HEK293 (cell line): ENCODE measurements around the gene STIP1.

Experiments
- GLI4 ChIP-seq: fragments of 450-650 bp; formaldehyde crosslinking; IDR thresholded peaks from 2 replicates; pipeline ENCODE4 v1.5.1; 2016; ENCODE audit warnings: missing biosample characterization, missing genetic modification characterization
- GLIS1 ChIP-seq: fragments of 450-650 bp; formaldehyde crosslinking; IDR thresholded peaks from 2 replicates; pipeline ENCODE4 v1.5.1; 2016; ENCODE audit warnings: missing biosample characterization, missing genetic modification characterization
- GLIS2 ChIP-seq: fragments of 450-650 bp; formaldehyde crosslinking; IDR thresholded peaks from 2 replicates; pipeline ENCODE4 v1.5.1; 2016; ENCODE audit warnings: missing biosample characterization, missing genetic modification characterization
- KLF1 ChIP-seq: fragments of 450-650 bp; formaldehyde crosslinking; IDR thresholded peaks from 2 replicates; pipeline ENCODE4 v1.5.1; 2016; ENCODE audit warnings: missing biosample characterization, missing genetic modification characterization
- KLF9 ChIP-seq: fragments of 450-650 bp; formaldehyde crosslinking; IDR thresholded peaks from 2 replicates; pipeline ENCODE4 v1.5.1; 2016; ENCODE audit warnings: missing biosample characterization, missing genetic modification characterization, low read depth
- SP3 ChIP-seq: fragments of 450-650 bp; formaldehyde crosslinking; IDR thresholded peaks from 2 replicates; pipeline ENCODE4 v1.5.1; 2016; ENCODE audit warnings: missing biosample characterization, missing genetic modification characterization
- ZBTB21 ChIP-seq: fragments of 450-650 bp; formaldehyde crosslinking; IDR thresholded peaks from 2 replicates; pipeline ENCODE4 v1.5.1; 2017; ENCODE audit warnings: missing biosample characterization, missing genetic modification characterization
- ZBTB48 ChIP-seq: fragments of 450-650 bp; formaldehyde crosslinking; IDR thresholded peaks from 2 replicates; pipeline ENCODE4 v1.5.1; 2016; ENCODE audit warnings: missing biosample characterization, missing genetic modification characterization
- ZBTB8A ChIP-seq: fragments of 450-650 bp; formaldehyde crosslinking; IDR thresholded peaks from 2 replicates; pipeline ENCODE4 v1.5.1; 2016; ENCODE audit warnings: missing biosample characterization, missing genetic modification characterization
- ZFP37 ChIP-seq: fragments of 450-650 bp; formaldehyde crosslinking; IDR thresholded peaks from 2 replicates; pipeline ENCODE4 v1.5.1; 2016; ENCODE audit warnings: missing biosample characterization, missing genetic modification characterization
- ZNF24 ChIP-seq: fragments of 450-650 bp; formaldehyde crosslinking; IDR thresholded peaks from 2 replicates; pipeline ENCODE4 v1.5.1; 2016; ENCODE audit warnings: missing biosample characterization, missing genetic modification characterization
- ZNF335 ChIP-seq: fragments of 450-650 bp; formaldehyde crosslinking; conservative IDR thresholded peaks from 2 replicates; pipeline ENCODE4 v1.5.1; 2016; ENCODE audit warnings: missing biosample characterization, missing genetic modification characterization
- ZNF600 ChIP-seq: fragments of 450-650 bp; formaldehyde crosslinking; IDR thresholded peaks from 2 replicates; pipeline ENCODE4 v1.5.1; 2016; ENCODE audit warnings: missing biosample characterization, missing genetic modification characterization
- ZSCAN16 ChIP-seq: fragments of 450-650 bp; formaldehyde crosslinking; IDR thresholded peaks from 2 replicates; pipeline ENCODE4 v1.5.1; 2016; ENCODE audit warnings: missing biosample characterization, missing genetic modification characterization
- ZSCAN23 ChIP-seq: fragments of 450-650 bp; formaldehyde crosslinking; IDR thresholded peaks from 2 replicates; pipeline ENCODE4 v1.5.1; 2016; ENCODE audit warnings: missing biosample characterization, missing genetic modification characterization
- TF ChIP-seq, protein P1 (sequence below): fragments of 450-650 bp; formaldehyde crosslinking; conservative IDR thresholded peaks from 2 replicates; pipeline ENCODE4 v1.5.1; 2016; ENCODE audit warnings: low read depth, missing biosample characterization, missing genetic modification characterization
- TF ChIP-seq, protein P2 (sequence below): fragments of 450-650 bp; formaldehyde crosslinking; optimal IDR thresholded peaks from 2 replicates; pipeline ENCODE3; 2016; ENCODE audit warnings: missing biosample characterization, mild to moderate bottlenecking, missing genetic modification characterization
- TF ChIP-seq, protein P3 (sequence below): fragments of 450-650 bp; formaldehyde crosslinking; IDR thresholded peaks from 2 replicates; pipeline ENCODE4 v1.5.1; 2016; ENCODE audit warnings: missing biosample characterization, missing genetic modification characterization
- TF ChIP-seq, protein P4 (sequence below): fragments of 450-650 bp; formaldehyde crosslinking; IDR thresholded peaks from 2 replicates; pipeline ENCODE4 v1.5.1; 2016; ENCODE audit warnings: missing biosample characterization, missing genetic modification characterization
- TF ChIP-seq, protein P5 (sequence below): fragments of 450-650 bp; formaldehyde crosslinking; IDR thresholded peaks from 2 replicates; pipeline ENCODE4 v1.5.1; 2016; ENCODE audit warnings: missing biosample characterization, missing genetic modification characterization
- TF ChIP-seq, protein P6 (sequence below): fragments of 450-650 bp; formaldehyde crosslinking; IDR thresholded peaks from 2 replicates; pipeline ENCODE4 v1.5.1; 2017; ENCODE audit warnings: missing biosample characterization, mild to moderate bottlenecking, missing genetic modification characterization, moderate library complexity
- TF ChIP-seq, protein P7 (sequence below): fragments of 450-650 bp; formaldehyde crosslinking; IDR thresholded peaks from 2 replicates; pipeline ENCODE4 v1.5.1; 2016; ENCODE audit warnings: missing biosample characterization, missing genetic modification characterization

STIP1 gene

DNA sequence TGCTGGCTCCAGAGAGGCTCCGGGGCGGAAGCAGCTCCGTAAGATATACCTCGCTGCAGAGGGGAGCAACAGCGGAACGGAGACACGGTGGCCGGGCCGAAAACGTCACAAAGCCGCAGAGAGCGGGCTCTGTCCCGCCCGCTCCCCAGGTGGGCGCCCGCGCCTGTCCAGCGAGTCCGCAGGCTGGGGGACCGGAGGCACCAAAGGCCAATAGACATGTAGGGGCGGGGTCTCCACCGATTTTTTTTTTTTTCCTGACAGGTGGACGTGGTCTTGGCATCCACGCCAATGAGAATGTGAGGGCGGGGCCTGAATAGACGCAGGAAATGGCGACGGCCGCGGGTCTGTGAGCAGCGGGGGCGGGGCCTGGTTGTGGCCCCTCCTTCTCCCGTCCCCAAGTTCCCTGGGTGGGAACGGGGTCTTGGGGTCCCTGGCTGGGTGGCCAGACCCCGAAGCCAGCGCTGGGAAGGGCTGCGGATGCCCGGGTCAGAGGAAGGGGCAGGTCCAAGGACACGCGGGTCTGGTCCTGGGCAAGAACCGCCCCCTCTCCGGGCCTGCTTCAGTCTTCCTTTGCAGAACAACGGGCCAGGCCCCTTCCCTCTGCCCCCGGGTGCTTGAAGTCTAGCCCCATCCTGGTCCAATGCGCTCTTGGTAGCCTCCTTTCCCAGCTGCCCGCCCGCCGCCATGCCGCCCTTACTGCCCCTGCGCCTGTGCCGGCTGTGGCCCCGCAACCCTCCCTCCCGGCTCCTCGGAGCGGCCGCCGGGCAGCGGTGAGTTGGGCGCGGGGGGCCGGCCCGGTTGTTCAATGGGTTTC is 44.4 kb downstream of the STIP1 start, which contains the start of gene DNAJC4 (continued):
- TF ChIP-seq KLF1 = 0 out of 2 replicates have a peak, but pooled peaks have one; percentile 7
- TF ChIP-seq ZBTB21 (tag by site-specific recombination) = no peak
- TF ChIP-seq, protein P1, sequence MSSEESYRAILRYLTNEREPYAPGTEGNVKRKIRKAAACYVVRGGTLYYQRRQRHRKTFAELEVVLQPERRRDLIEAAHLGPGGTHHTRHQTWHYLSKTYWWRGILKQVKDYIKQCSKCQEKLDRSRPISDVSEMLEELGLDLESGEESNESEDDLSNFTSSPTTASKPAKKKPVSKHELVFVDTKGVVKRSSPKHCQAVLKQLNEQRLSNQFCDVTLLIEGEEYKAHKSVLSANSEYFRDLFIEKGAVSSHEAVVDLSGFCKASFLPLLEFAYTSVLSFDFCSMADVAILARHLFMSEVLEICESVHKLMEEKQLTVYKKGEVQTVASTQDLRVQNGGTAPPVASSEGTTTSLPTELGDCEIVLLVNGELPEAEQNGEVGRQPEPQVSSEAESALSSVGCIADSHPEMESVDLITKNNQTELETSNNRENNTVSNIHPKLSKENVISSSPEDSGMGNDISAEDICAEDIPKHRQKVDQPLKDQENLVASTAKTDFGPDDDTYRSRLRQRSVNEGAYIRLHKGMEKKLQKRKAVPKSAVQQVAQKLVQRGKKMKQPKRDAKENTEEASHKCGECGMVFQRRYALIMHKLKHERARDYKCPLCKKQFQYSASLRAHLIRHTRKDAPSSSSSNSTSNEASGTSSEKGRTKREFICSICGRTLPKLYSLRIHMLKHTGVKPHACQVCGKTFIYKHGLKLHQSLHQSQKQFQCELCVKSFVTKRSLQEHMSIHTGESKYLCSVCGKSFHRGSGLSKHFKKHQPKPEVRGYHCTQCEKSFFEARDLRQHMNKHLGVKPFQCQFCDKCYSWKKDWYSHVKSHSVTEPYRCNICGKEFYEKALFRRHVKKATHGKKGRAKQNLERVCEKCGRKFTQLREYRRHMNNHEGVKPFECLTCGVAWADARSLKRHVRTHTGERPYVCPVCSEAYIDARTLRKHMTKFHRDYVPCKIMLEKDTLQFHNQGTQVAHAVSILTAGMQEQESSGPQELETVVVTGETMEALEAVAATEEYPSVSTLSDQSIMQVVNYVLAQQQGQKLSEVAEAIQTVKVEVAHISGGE (tag by site-specific recombination) = 0 out of 2 replicates have a peak, but pooled peaks have one; percentile 7
- peak; percentile 50 for TF ChIP-seq ZBTB8A
- TF ChIP-seq SP3 (tag by site-specific recombination) = peak; percentile 87
- TF ChIP-seq ZBTB48 (tag by site-specific recombination) = peak; percentile 62; the same call in 1 of the 2 replicates
- TF ChIP-seq KLF9 (tag by site-specific recombination) = peak; percentile 85
- TF ChIP-seq, protein P2, sequence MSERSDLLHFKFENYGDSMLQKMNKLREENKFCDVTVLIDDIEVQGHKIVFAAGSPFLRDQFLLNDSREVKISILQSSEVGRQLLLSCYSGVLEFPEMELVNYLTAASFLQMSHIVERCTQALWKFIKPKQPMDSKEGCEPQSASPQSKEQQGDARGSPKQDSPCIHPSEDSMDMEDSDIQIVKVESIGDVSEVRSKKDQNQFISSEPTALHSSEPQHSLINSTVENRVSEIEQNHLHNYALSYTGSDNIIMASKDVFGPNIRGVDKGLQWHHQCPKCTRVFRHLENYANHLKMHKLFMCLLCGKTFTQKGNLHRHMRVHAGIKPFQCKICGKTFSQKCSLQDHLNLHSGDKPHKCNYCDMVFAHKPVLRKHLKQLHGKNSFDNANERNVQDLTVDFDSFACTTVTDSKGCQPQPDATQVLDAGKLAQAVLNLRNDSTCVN = peak; percentile 40
- no peak for TF ChIP-seq ZSCAN16
- TF ChIP-seq, protein P3, sequence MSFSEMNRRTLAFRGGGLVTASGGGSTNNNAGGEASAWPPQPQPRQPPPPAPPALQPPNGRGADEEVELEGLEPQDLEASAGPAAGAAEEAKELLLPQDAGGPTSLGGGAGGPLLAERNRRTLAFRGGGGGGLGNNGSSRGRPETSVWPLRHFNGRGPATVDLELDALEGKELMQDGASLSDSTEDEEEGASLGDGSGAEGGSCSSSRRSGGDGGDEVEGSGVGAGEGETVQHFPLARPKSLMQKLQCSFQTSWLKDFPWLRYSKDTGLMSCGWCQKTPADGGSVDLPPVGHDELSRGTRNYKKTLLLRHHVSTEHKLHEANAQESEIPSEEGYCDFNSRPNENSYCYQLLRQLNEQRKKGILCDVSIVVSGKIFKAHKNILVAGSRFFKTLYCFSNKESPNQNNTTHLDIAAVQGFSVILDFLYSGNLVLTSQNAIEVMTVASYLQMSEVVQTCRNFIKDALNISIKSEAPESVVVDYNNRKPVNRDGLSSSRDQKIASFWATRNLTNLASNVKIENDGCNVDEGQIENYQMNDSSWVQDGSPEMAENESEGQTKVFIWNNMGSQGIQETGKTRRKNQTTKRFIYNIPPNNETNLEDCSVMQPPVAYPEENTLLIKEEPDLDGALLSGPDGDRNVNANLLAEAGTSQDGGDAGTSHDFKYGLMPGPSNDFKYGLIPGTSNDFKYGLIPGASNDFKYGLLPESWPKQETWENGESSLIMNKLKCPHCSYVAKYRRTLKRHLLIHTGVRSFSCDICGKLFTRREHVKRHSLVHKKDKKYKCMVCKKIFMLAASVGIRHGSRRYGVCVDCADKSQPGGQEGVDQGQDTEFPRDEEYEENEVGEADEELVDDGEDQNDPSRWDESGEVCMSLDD (tag by site-specific recombination) = peak; percentile 44; the same call in 1 of the 2 replicates
- peak; percentile 71 for TF ChIP-seq GLIS1 (tag by site-specific recombination)
- no peak for TF ChIP-seq ZFP37 (tag by site-specific recombination)
- TF ChIP-seq, protein P4, sequence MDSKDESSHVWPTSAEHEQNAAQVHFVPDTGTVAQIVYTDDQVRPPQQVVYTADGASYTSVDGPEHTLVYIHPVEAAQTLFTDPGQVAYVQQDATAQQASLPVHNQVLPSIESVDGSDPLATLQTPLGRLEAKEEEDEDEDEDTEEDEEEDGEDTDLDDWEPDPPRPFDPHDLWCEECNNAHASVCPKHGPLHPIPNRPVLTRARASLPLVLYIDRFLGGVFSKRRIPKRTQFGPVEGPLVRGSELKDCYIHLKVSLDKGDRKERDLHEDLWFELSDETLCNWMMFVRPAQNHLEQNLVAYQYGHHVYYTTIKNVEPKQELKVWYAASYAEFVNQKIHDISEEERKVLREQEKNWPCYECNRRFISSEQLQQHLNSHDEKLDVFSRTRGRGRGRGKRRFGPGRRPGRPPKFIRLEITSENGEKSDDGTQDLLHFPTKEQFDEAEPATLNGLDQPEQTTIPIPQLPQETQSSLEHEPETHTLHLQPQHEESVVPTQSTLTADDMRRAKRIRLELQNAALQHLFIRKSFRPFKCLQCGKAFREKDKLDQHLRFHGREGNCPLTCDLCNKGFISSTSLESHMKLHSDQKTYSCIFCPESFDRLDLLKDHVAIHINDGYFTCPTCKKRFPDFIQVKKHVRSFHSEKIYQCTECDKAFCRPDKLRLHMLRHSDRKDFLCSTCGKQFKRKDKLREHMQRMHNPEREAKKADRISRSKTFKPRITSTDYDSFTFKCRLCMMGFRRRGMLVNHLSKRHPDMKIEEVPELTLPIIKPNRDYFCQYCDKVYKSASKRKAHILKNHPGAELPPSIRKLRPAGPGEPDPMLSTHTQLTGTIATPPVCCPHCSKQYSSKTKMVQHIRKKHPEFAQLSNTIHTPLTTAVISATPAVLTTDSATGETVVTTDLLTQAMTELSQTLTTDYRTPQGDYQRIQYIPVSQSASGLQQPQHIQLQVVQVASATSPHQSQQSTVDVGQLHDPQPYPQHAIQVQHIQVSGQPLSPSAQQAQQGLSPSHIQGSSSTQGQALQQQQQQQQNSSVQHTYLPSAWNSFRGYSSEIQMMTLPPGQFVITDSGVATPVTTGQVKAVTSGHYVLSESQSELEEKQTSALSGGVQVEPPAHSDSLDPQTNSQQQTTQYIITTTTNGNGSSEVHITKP (tag by site-specific recombination) = peak; percentile 59
- TF ChIP-seq GLI4 (tag by site-specific recombination) = no peak
- peak; percentile 72; the same call in 1 of the 2 replicates for TF ChIP-seq ZNF600
- TF ChIP-seq, protein P5, sequence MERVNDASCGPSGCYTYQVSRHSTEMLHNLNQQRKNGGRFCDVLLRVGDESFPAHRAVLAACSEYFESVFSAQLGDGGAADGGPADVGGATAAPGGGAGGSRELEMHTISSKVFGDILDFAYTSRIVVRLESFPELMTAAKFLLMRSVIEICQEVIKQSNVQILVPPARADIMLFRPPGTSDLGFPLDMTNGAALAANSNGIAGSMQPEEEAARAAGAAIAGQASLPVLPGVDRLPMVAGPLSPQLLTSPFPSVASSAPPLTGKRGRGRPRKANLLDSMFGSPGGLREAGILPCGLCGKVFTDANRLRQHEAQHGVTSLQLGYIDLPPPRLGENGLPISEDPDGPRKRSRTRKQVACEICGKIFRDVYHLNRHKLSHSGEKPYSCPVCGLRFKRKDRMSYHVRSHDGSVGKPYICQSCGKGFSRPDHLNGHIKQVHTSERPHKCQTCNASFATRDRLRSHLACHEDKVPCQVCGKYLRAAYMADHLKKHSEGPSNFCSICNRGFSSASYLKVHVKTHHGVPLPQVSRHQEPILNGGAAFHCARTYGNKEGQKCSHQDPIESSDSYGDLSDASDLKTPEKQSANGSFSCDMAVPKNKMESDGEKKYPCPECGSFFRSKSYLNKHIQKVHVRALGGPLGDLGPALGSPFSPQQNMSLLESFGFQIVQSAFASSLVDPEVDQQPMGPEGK = peak; percentile 74
- TF ChIP-seq, protein P6, sequence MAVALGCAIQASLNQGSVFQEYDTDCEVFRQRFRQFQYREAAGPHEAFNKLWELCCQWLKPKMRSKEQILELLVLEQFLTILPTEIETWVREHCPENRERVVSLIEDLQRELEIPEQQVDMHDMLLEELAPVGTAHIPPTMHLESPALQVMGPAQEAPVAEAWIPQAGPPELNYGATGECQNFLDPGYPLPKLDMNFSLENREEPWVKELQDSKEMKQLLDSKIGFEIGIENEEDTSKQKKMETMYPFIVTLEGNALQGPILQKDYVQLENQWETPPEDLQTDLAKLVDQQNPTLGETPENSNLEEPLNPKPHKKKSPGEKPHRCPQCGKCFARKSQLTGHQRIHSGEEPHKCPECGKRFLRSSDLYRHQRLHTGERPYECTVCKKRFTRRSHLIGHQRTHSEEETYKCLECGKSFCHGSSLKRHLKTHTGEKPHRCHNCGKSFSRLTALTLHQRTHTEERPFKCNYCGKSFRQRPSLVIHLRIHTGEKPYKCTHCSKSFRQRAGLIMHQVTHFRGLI (tag by site-specific recombination) = peak; percentile 81
- TF ChIP-seq, protein P7, sequence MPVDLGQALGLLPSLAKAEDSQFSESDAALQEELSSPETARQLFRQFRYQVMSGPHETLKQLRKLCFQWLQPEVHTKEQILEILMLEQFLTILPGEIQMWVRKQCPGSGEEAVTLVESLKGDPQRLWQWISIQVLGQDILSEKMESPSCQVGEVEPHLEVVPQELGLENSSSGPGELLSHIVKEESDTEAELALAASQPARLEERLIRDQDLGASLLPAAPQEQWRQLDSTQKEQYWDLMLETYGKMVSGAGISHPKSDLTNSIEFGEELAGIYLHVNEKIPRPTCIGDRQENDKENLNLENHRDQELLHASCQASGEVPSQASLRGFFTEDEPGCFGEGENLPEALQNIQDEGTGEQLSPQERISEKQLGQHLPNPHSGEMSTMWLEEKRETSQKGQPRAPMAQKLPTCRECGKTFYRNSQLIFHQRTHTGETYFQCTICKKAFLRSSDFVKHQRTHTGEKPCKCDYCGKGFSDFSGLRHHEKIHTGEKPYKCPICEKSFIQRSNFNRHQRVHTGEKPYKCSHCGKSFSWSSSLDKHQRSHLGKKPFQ (tag by site-specific recombination) = no peak
- TF ChIP-seq ZNF24 (tag by site-specific recombination) = no peak
- TF ChIP-seq ZSCAN23 (tag by site-specific recombination) = no peak
- peak; percentile 83 for TF ChIP-seq ZNF335 (tag by site-specific recombination)
- TF ChIP-seq GLIS2 = peak; percentile 61
